SJSA1 (cell line): ENCODE data around the gene TFPT. TPM values are rescaled to one million over a fixed set of nuclear protein-coding genes. Genes with fewer than 3 reads are reported as not detected.
"Not testable (repeated sequence)": the region's sequence is repeated elsewhere in the genome, so short reads cannot be mapped to it uniquely, and the experiment has no call there.

Experiments
- DNase-seq, 2 experiments: peaks; one replicate each; pipeline ENCODE4 v3.0.0-alpha.2; 2015 to 2020; ENCODE audit warnings: low spot score in 2 of 2, low read depth in 1 of 2
- H3K27ac ChIP-seq: fragments of 250-450 bp; sonication (Bioruptor Pico); 2 replicates; pipeline ENCODE4 v1.5.1; 2020; ENCODE audit warnings: mild to moderate bottlenecking, moderate library complexity
- H3K27me3 ChIP-seq: fragments of 250-450 bp; sonication (Bioruptor Pico); replicated peaks from 2 replicates; pipeline ENCODE4 v1.5.1; 2020; ENCODE audit warnings: mild to moderate bottlenecking, moderate library complexity
- H3K36me3 ChIP-seq: fragments of 250-450 bp; sonication (Bioruptor Pico); 2 replicates; pipeline ENCODE4 v1.5.1; 2020; ENCODE audit warnings: mild to moderate bottlenecking
- H3K4me1 ChIP-seq: fragments of 250-450 bp; sonication (Bioruptor Pico); replicated peaks from 2 replicates; pipeline ENCODE4 v1.6.1; 2021; ENCODE audit warnings: mild to moderate bottlenecking
- H3K4me3 ChIP-seq: fragments of 250-450 bp; sonication (Bioruptor Pico); 2 replicates; pipeline ENCODE4 v1.5.1; 2020; ENCODE audit warnings: mild to moderate bottlenecking
- H3K9me3 ChIP-seq: fragments of 250-450 bp; sonication (Bioruptor Pico); replicated peaks from 2 replicates; pipeline ENCODE4 v1.5.1; 2020; ENCODE audit warnings: mild to moderate bottlenecking
- total RNA-seq: library from RNA; depleted of rRNA; stranded (reverse); fragments of >200 nt; shearing (Covaris generic); gene quantifications from 2 replicates; pipeline ENCODE4 v1.2.3, GENCODE V29; 2014

The TFPT gene
- total RNA-seq, 1 experiment from 2014 or later: 31.7 TPM

- H3K9me3 ChIP-seq: no peaks in the 10 kb centered on the region
- H3K36me3 ChIP-seq: peaks cover 64% of the 10 kb centered on the region
- no peaks in the 10 kb centered on the region for H3K27me3 ChIP-seq
- peaks cover 5% of the 10 kb centered on the region for H3K4me1 ChIP-seq
- no peak overlapping the region for H3K4me3 ChIP-seq
- no peak for DNase-seq
- no peak overlapping the region for H3K27ac ChIP-seq
Observed at GRCh38 chr19:54121259-54121658, 5.8 kb upstream of the TFPT start.

GRCh38 chr19:54114340-54115108 is 933 bp downstream of the TFPT start:
- Histone ChIP-seq H3K4me3 (peak overlapping the region; percentile 54), H3K27me3 (no peaks in the 10 kb centered on the region), H3K27ac (no peak overlapping the region), H3K4me1 (peaks cover 9% of the 10 kb centered on the region), H3K9me3 (no peaks in the 10 kb centered on the region), H3K36me3 (peaks cover 21% of the 10 kb centered on the region)
- DNase-seq: no peak

- Histone ChIP-seq H3K27me3 (no peaks in the 10 kb centered on the region), H3K36me3 (peaks cover 61% of the 10 kb centered on the region), H3K4me1 (peaks cover 3% of the 10 kb centered on the region; the same call in 1 of the 2 replicates), H3K9me3 (no peaks in the 10 kb centered on the region), H3K27ac (no peak overlapping the region), H3K4me3 (no peak overlapping the region)
- no peak for DNase-seq
Observed at GRCh38 chr19:54109651-54110050, 5.8 kb downstream of the TFPT start.

DNA sequence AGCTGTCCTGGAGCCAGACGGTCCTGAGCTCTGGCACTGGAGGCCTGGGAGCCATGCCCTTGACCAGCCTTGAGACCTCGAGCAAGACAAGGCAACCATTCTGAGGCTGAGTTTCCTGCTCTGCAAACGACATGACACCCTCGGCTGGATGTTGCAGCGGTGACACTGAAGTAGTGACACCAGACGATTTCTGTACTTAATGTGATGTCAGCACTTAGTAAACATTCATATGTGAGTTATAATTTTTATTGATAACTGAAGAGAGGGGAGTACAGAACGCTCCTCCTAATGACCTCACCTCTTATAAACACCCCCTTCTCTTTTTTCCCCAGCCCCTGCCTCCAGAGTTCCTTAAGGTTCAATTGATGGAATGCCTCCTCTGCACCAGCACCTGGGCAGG is 7.0 kb downstream of the TFPT start:
- no peaks in the 10 kb centered on the region for H3K4me1 ChIP-seq

GRCh38 chr19:54107876-54108490 is 7.5 kb downstream of the TFPT start:
- no peak for DNase-seq
- no peak overlapping the region for H3K4me3 ChIP-seq
- no peak overlapping the region for H3K27ac ChIP-seq
- H3K27me3 ChIP-seq: no peaks in the 10 kb centered on the region
- H3K36me3 ChIP-seq: peaks cover 61% of the 10 kb centered on the region
- H3K4me1 ChIP-seq: no peaks in the 10 kb centered on the region
- no peaks in the 10 kb centered on the region for H3K9me3 ChIP-seq

More for the DNA sequence above, 7.0 kb downstream of the TFPT start:
- Histone ChIP-seq H3K36me3 (peaks cover 61% of the 10 kb centered on the region), H3K27ac (no peak overlapping the region), H3K9me3 (no peaks in the 10 kb centered on the region), H3K4me3 (no peak overlapping the region), H3K27me3 (no peaks in the 10 kb centered on the region)
- DNase-seq: no peak

DNA sequence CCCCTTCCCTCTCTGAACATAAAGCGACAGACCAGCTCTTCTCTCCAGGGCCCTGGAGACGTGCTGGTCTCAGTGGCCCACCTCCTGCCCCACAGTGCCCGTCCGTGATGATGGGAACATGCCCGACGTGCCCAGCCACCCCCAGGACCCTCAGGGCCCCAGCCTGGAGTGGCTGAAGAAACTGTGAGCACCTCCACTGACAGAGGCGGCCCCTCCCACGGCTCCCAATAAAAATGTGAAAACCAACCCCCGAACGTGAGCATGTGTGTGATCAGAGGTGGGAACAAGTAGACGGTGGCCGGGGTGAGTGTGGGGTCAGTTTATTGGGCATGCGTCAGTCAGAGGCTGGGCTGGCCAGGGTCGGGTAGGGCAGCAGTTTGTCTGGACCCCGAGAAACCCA is 8.7 kb downstream of the TFPT start:
- Histone ChIP-seq H3K9me3 (no peaks in the 10 kb centered on the region), H3K4me3 (no peak overlapping the region), H3K27ac (no peak overlapping the region), H3K36me3 (peaks cover 55% of the 10 kb centered on the region), H3K27me3 (no peaks in the 10 kb centered on the region), H3K4me1 (no peaks in the 10 kb centered on the region)
- no peak for DNase-seq

GRCh38 chr19:54105796-54106195 is 9.7 kb downstream of the TFPT start:
- Histone ChIP-seq H3K27ac (no peak overlapping the region), H3K4me3 (no peak overlapping the region)
- DNase-seq: no peak

DNA sequence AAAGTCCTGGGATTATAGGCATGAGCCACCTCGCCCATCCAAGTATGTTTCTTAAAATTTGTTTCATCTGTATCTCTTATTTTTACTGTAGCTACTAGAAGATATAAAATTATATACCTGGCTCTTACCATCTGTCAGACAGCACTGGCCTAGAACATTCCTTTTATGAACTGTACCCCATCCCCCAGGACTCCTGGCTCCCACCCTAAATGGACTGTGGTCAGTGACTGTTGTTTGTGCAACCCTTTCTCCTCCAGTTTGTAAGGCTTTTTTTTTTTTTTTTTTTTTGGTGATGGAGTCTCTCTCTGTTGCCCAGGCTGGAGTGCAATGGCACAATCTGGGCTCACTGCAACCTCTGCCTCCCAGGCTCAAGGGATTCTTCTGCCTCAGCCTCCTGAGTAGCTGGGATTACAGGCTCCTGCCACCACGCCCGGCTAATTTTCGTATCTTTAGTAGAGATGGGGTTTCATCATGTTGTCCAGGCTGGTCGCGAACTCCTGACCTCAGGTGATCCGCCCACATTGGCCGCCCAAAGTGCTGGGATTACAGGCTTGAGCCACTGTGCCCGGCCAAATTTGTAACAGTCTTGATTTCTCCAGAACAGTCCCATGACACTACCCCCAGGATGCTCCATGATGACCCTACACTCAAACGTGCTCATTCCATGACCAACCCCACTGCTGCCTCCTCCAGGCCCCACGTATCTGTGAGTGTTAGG is 10.3 kb downstream of the TFPT start:
- Histone ChIP-seq H3K27me3 (no peaks in the 10 kb centered on the region), H3K9me3 (no peaks in the 10 kb centered on the region), H3K27ac (no peak overlapping the region), H3K36me3 (peaks cover 47% of the 10 kb centered on the region), H3K4me1 (no peaks in the 10 kb centered on the region), H3K4me3 (no peak overlapping the region)
- DNase-seq: no peak

More at GRCh38 chr19:54105796-54106195, 9.7 kb downstream of the TFPT start:
- Histone ChIP-seq H3K9me3 (no peaks in the 10 kb centered on the region), H3K36me3 (peaks cover 51% of the 10 kb centered on the region), H3K4me1 (no peaks in the 10 kb centered on the region), H3K27me3 (no peaks in the 10 kb centered on the region)

- H3K27ac ChIP-seq: no peak within 1 kb of the TSS
- no peaks in the 10 kb centered on the region for H3K27me3 ChIP-seq
- H3K4me3 ChIP-seq: peak within 1 kb of the TSS; percentile 62
- peak; percentile 86 to 98 for DNase-seq
- no peaks in the 10 kb centered on the region for H3K9me3 ChIP-seq
- H3K4me1 ChIP-seq: no peaks in the 10 kb centered on the region
- peaks cover 23% of the 10 kb centered on the region for H3K36me3 ChIP-seq
Observed at GRCh38 chr19:54102421-54103169, 12.9 kb downstream of the TFPT start, which contains the start of gene NDUFA3. TSS of gene NDUFA3 (plus strand) at chr19:54102855. CDS start at chr19:54102879, 24 bp downstream.

GRCh38 chr19:54100561-54100960 is 14.9 kb downstream of the TFPT start, which contains the start of gene OSCAR:
TSS of gene OSCAR (minus strand) at chr19:54100803. CDS start at chr19:54100792, 11 bp downstream.
- H3K36me3 ChIP-seq: peaks cover 3% of the 10 kb centered on the region; the same call in 1 of the 2 replicates
- no peaks in the 10 kb centered on the region for H3K27me3 ChIP-seq
- H3K4me1 ChIP-seq: no peaks in the 10 kb centered on the region
- DNase-seq: no peak
- no peak within 1 kb of the TSS for H3K27ac ChIP-seq
- no peak within 1 kb of the TSS for H3K4me3 ChIP-seq
- no peaks in the 10 kb centered on the region for H3K9me3 ChIP-seq

DNA sequence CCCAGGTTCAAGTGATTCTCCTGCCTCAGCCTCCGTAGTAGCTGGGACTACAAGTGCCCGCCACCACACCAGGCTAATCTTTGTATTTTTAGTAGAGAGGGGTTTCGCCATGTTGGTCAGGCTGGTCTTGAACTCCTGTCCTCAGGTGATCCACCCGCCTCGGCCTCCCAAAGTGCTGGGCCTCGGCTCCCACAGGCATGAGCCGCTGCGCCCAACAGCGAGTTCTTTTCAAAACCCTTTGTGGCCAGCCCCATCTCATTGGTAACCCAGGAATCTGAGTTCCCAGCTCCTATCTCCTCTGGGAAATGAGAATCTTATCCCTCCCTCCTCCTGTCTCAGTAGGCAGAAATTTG is 15.6 kb downstream of the TFPT start:
- not testable (repeated sequence) for H3K27ac ChIP-seq, H3K36me3 ChIP-seq, H3K9me3 ChIP-seq, H3K4me3 ChIP-seq, H3K27me3 ChIP-seq, H3K4me1 ChIP-seq, DNase-seq

- Histone ChIP-seq H3K27me3 (no peaks in the 10 kb centered on the region), H3K4me1 (no peaks in the 10 kb centered on the region), H3K9me3 (no peaks in the 10 kb centered on the region), H3K27ac (no peak overlapping the region), H3K36me3 (no peaks in the 10 kb centered on the region), H3K4me3 (no peak overlapping the region)
- no peak for DNase-seq
Observed at GRCh38 chr19:54099190-54099902, 16.1 kb downstream of the TFPT start.

DNA sequence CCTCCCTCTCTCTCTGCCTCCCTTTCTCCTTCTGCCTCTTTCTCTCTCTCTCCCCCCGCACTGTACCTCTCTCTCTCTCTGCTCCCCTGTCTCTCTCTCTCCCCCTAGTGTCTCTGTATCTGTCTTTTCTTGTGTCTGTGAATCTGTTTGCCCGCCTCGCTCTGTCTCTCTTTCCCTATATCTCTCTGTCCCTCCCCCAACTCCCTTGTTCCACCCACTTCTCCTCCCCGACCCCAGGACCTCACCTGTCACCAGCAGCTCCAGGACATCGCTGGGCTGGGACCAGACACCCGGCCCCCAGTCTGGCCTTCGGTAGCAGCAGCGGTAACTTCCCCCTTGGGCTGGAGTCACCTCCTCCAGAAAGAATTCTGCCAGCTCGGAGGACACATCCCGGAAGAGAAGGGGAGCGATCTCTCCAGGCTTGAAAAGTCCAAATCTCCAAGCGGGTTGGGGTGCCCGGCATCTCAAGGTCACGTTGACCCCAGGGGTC is 18.8 kb downstream of the TFPT start:
- H3K27ac ChIP-seq: no peak overlapping the region
- no peaks in the 10 kb centered on the region for H3K36me3 ChIP-seq
- H3K4me3 ChIP-seq: no peak overlapping the region
- DNase-seq: no peak
- no peaks in the 10 kb centered on the region for H3K27me3 ChIP-seq
- no peaks in the 10 kb centered on the region for H3K4me1 ChIP-seq
- no peaks in the 10 kb centered on the region for H3K9me3 ChIP-seq
